SH-SY5Y (cell line): Measurements from ENCODE around the gene CDC37.

Experiments used
- GATA2 ChIP-seq: IDR thresholded peaks from 2 replicates; pipeline ENCODE4 v1.6.1; 2011; ENCODE audit warnings: mild to moderate bottlenecking, low read depth, low read length
- GATA3 ChIP-seq: IDR thresholded peaks from 2 replicates; pipeline ENCODE4 v1.6.1; 2011; ENCODE audit warnings: low read depth, mild to moderate bottlenecking, low read length, moderate library complexity

DNA sequence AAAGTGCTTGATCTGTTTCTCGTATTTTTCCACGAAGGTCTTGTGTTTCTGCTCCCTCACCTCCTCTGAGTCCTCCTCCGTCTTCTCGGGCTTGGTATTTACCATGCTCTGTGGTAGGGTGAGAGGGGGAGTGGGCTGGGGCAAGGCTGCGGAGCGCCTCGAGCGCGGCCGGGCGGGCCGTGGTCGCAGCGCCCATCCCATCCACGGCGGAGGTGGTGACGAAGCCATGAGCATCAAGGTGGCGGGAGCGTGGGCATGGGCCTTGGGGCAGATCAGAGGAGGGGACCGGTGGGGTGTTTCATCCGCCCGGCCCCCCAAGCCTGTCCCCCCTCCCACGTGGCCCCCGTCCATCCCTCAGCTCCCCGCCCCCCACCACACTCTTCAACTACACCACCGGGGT, 7.9 kb downstream of the CDC37 start:
- TF ChIP-seq GATA3 = no peak
- TF ChIP-seq GATA2 = no peak
